Psoas muscle (tissue), 8 donors: Measurements from ENCODE around the gene SFXN4. TPM values are rescaled to one million over a fixed set of nuclear protein-coding genes. Genes with fewer than 3 reads are reported as not detected.
"Not testable (repeated sequence)": the region's sequence is repeated elsewhere in the genome, so short reads cannot be mapped to it uniquely, and the experiment has no call there.

Experiments
- ATAC-seq, 4 donors: fragments of 200-7000 bp; cut with Tn5 transposase; one replicate each; pipeline ENCODE4 v1.9.1; 2020; ENCODE audit warnings: moderate library complexity in 3 of 4, mild to moderate bottlenecking in 2 of 4
- DNase-seq, 2 donors: peaks; one replicate each; pipeline ENCODE4 v3.0.0-alpha.2; 2020
- H3K27ac ChIP-seq: fragments of 200-600 bp; one replicate; pipeline ENCODE4 v1.8.0; 2022
- H3K27me3 ChIP-seq, 3 donors: fragments of 200-600 bp in 1 of 3; one replicate each; pipeline versions ENCODE4 v1.6.1 to v1.8.0; 2013 to 2022; ENCODE audit warnings: low read length in 2 of 3, mild to moderate bottlenecking in 2 of 3, moderate library complexity in 1 of 3; ENCODE audit not compliant: insufficient read depth in 3 of 3
- H3K36me3 ChIP-seq, 2 donors: fragments of 200-600 bp in 1 of 2; one replicate each; pipeline versions ENCODE4 v1.6.1 to v1.8.0; 2013 to 2022; ENCODE audit warnings: low read depth in 1 of 2, mild to moderate bottlenecking in 1 of 2, moderate library complexity in 1 of 2; ENCODE audit not compliant: insufficient read depth in 1 of 2
- H3K4me1 ChIP-seq: fragments of 200-600 bp; one replicate; pipeline ENCODE4 v1.8.0; 2022
- H3K4me3 ChIP-seq: fragments of 200-600 bp; one replicate; pipeline ENCODE4 v1.8.0; 2022; ENCODE audit warnings: mild to moderate bottlenecking
- H3K9me3 ChIP-seq: fragments of 200-600 bp; one replicate; pipeline ENCODE4 v1.8.0; 2022
- CTCF ChIP-seq: fragments of 200-600 bp; IDR thresholded peaks from one replicate; pipeline ENCODE4 v1.8.0; 2022; ENCODE audit warnings: antibody characterized with exemption
- WGBS, 3 donors: extraction: QIAGEN DNeasy Blood & Tissue Kit; methylation state at CpG; one replicate each; pipeline versions ENCODE4 v1.1.6 to v1.1.7; 2013; 5-methylcytosine and 5-hydroxymethylcytosine counted together
- intact Hi-C, 2 donors: fragments of 100-400 bp; cut with DNase I; formaldehyde crosslinking; loops; one replicate each; pipeline versions ENCODE4 v1.11.0 to v1.14.2; 2022
- polyA plus RNA-seq, 3 donors: library from polyadenylated mRNA; stranded (reverse); fragments of 200-250 nt; gene quantifications; one replicate each; pipeline ENCODE4 v1.2.3, GENCODE V29; 2013
- total RNA-seq, 4 donors: library from RNA; stranded (reverse); fragmentation: NEBNext Ultra II Directional in 2 of 4; extraction: Animal tissue kit (Norgen Biotek cat#: 25700) in 2 of 4; gene quantifications; one replicate each; pipeline versions ENCODE4 v1.2.1 to v1.2.4, GENCODE V29; 2021 to 2023
- donor health status: healthy with polysubstance abuse.
- donor health status: DM: no; HTN: no; CAD: no; lungs with moderate emphysema.
- donor health status: Bipolar disorder and iron deficiency.
- donor health status: healthy.
- donor health status: DM: yes; HTN: yes; CAD: no.
- donor health status: DM: no; HTN: no; CAD: no.
- donor health status: DM: no; HTN: no; CAD: no.
- donor health status: DM: yes; HTN: yes; CAD: no.

Gene SFXN4
- total and polyA plus RNA-seq, 7 donors: 37.1 to 67.2 (median 48.9) TPM

DNA sequence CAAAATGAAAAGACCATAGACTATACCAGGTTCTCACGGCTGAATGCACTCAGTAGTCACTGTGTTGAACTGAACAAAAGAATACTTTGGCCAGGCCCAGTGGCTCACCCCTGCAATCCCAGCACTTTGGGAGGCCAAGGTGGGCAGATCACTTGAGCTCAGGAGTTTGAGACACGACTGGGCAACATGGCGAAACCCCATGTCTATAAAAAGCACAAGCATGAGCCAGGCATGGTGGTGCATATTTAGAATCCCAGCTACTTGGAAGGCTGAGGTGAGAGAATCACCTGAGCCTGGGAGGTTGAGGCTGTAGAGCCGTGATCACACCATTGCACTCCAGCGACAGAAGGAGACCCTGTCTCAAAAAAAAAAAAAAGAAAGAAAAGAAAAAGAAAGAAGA lies 12.5 kb downstream of the SFXN4 start:
- Histone ChIP-seq H3K4me3 (no peak overlapping the region), H3K36me3 (peaks cover 22 to 100% of the 10 kb centered on the region in 2 donors), H3K27ac (no peak overlapping the region), H3K27me3 (no peaks in the 10 kb centered on the region), H3K4me1 (no peaks in the 10 kb centered on the region), H3K9me3 (no peaks in the 10 kb centered on the region)
- DNase-seq: no peak
- ATAC-seq: peak; percentile 36 to 83 (median 70)
- TF ChIP-seq CTCF: no peak
- 57 to 67% (median 60%) methylated on average over 5 of the region's 5 CpGs for WGBS, 3 donors
- intact Hi-C loops: no loop called here

DNA sequence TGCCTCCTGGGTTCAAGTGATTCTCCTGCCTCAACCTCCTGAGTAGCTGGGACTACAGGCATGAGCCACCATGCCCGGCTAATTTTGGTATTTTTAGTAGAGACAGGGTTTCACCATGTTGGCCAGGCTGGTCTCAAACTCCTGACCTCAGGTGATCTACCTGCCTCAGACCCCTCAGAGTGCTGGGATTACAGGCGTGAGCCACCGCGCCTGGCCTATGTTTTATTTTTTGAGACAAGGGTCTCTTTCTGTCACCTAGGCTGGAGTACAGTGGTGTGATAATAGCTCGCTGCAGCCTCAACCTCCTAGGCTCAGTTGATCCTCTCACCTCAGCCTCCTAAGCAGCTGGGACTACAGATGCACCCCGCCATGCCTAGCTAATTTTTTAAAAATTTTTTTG lies 13.9 kb downstream of the SFXN4 start:
- not testable (repeated sequence) for ATAC-seq, H3K27ac ChIP-seq
- 95 to 98% (median 95%) methylated on average over 6 of the region's 6 CpGs for WGBS, 3 donors

GRCh38 chr10:119149729-119150128 lies 15.8 kb downstream of the SFXN4 start:
- no peaks in the 10 kb centered on the region for H3K27me3 ChIP-seq
- H3K4me1 ChIP-seq: peaks cover 6% of the 10 kb centered on the region
- no peak overlapping the region for H3K4me3 ChIP-seq
- H3K9me3 ChIP-seq: no peaks in the 10 kb centered on the region
- TF ChIP-seq CTCF: no peak
- ATAC-seq: no peak
- 84 to 86% (median 85%) methylated on average over 13 of the region's 13 CpGs for WGBS, 3 donors
- no peak overlapping the region for H3K27ac ChIP-seq
- H3K36me3 ChIP-seq: peaks cover 17 to 98% of the 10 kb centered on the region in 2 donors
- intact Hi-C loops: no loop called here
- no peak for DNase-seq

More for the DNA sequence above, 13.9 kb downstream of the SFXN4 start:
- DNase-seq, H3K27me3 ChIP-seq, intact Hi-C loops, H3K4me3 ChIP-seq, H3K9me3 ChIP-seq, H3K4me1 ChIP-seq: not testable (repeated sequence)
- H3K36me3 ChIP-seq: peaks cover 22 to 100% of the 10 kb centered on the region in 2 donors

DNA sequence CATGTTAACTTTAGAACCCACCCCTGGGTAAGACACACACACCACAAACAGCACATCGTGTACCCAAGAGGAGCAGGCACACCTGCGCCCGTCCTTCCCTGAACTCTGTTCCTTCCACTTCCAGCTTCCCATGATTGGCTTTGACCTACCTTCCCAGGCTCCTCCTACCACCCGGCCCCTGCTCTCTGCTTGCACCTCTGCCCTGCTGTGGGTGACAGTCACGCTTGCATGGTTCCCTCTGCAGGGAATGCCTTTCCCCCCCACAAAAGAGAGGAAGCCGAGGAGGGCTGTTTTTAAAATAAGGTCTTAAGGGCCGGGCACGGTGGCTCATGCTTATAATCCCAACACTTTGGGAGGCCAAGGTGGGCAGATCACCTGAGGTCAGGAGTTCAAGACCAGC lies 16.4 kb downstream of the SFXN4 start:
- 90 to 96% (median 94%) methylated on average over 8 of the region's 8 CpGs for WGBS, 3 donors
- H3K27ac ChIP-seq: no peak overlapping the region
- H3K36me3 ChIP-seq: peaks cover 14 to 93% of the 10 kb centered on the region in 2 donors
- H3K27me3 ChIP-seq: no peaks in the 10 kb centered on the region
- peaks cover 6% of the 10 kb centered on the region for H3K4me1 ChIP-seq
- no peak for TF ChIP-seq CTCF
- H3K9me3 ChIP-seq: no peaks in the 10 kb centered on the region
- intact Hi-C loops: no loop called here
- no peak overlapping the region for H3K4me3 ChIP-seq
- DNase-seq: no peak
- no peak for ATAC-seq

GRCh38 chr10:119143657-119144056 lies 21.9 kb downstream of the SFXN4 start:
- peaks cover 2 to 76% of the 10 kb centered on the region in 2 donors for H3K36me3 ChIP-seq
- H3K9me3 ChIP-seq: no peaks in the 10 kb centered on the region
- intact Hi-C loops: no loop called here
- peaks cover 6% of the 10 kb centered on the region for H3K4me1 ChIP-seq
- no peak for ATAC-seq
- no peaks in the 10 kb centered on the region for H3K27me3 ChIP-seq
- H3K4me3 ChIP-seq: no peak overlapping the region
- no peak overlapping the region for H3K27ac ChIP-seq
- 76 to 78% (median 76%) methylated on average over 10 of the region's 10 CpGs for WGBS, 3 donors
- TF ChIP-seq CTCF: no peak
- DNase-seq: no peak
